ENCODE measurements around the gene TEX10.

DNA sequence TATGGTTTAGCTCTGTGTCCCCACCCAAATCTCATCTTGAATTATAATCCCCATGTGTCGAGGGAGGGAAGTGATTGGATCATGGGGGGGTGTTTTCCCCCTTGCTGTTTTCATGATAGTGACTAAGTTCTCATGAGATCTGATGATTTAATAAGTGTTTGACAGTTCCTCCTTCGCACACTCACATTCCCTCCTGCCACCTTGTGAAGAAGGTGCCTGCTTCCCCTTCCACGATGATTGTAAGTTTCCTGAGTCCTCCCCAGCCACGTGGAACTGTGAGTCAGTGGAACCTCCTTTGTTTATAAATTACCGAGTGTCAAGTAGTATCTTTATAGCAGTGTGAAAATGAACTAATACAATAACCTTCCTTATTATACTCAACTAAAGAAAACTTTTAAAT lies 24.3 kb upstream of the TEX10 start:
- TF ChIP-seq, protein P1, sequence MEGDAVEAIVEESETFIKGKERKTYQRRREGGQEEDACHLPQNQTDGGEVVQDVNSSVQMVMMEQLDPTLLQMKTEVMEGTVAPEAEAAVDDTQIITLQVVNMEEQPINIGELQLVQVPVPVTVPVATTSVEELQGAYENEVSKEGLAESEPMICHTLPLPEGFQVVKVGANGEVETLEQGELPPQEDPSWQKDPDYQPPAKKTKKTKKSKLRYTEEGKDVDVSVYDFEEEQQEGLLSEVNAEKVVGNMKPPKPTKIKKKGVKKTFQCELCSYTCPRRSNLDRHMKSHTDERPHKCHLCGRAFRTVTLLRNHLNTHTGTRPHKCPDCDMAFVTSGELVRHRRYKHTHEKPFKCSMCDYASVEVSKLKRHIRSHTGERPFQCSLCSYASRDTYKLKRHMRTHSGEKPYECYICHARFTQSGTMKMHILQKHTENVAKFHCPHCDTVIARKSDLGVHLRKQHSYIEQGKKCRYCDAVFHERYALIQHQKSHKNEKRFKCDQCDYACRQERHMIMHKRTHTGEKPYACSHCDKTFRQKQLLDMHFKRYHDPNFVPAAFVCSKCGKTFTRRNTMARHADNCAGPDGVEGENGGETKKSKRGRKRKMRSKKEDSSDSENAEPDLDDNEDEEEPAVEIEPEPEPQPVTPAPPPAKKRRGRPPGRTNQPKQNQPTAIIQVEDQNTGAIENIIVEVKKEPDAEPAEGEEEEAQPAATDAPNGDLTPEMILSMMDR (conservative IDR thresholded peaks at IDR 0.05; ENCODE audit: low read length): no peak
- TF ChIP-seq EZH2phosphoT487 (IDR thresholded peaks at IDR 0.05; ENCODE audit: borderline replicate concordance, low read depth, low read length): no peak

All from OCI-LY7 (cell line).